ENCODE data around the gene OSBPL6.
A peak's percentile ranks its signal among the peaks of the same experiment; 100 is the strongest.

OSBPL6 gene

GRCh38 chr2:178328037-178328436, 133.7 kb downstream of the OSBPL6 start:
- in situ Hi-C loops (cut with HindIII; ENCODE audit: low sequenced_read_pairs), result no loop called here
- no peak for TF ChIP-seq CTCF (IDR thresholded peaks at IDR 0.05; ENCODE audit: low read depth, low read length)
- H3K4me3 ChIP-seq (ENCODE audit: low read depth, low read length), result no peak overlapping the region
- DNase-seq (ENCODE audit: low read depth, low spot score), result peak; percentile 67

- no peak for DNase-seq (ENCODE audit: low read depth, low spot score)
- H3K4me3 ChIP-seq (ENCODE audit: low read depth, low read length), result no peak overlapping the region
- no peak for TF ChIP-seq CTCF (IDR thresholded peaks at IDR 0.05; ENCODE audit: low read depth, low read length)
- in situ Hi-C loops (cut with HindIII; ENCODE audit: low sequenced_read_pairs), result no loop called here
Observed at GRCh38 chr2:178330175-178331017, 136.1 kb downstream of the OSBPL6 start.

- no peak for DNase-seq (ENCODE audit: low read depth, low spot score)
- in situ Hi-C loops (cut with HindIII; ENCODE audit: low sequenced_read_pairs), result no loop called here
- no peak overlapping the region for H3K4me3 ChIP-seq (ENCODE audit: low read depth, low read length)
- TF ChIP-seq CTCF (IDR thresholded peaks at IDR 0.05; ENCODE audit: low read depth, low read length), result no peak
Observed at GRCh38 chr2:178331474-178332432, 137.4 kb downstream of the OSBPL6 start.

GRCh38 chr2:178333851-178334250, 139.5 kb downstream of the OSBPL6 start:
- no peak overlapping the region for H3K4me3 ChIP-seq (ENCODE audit: low read depth, low read length)
- no peak for DNase-seq (ENCODE audit: low read depth, low spot score)
- in situ Hi-C loops (cut with HindIII; ENCODE audit: low sequenced_read_pairs), result no loop called here
- TF ChIP-seq CTCF (IDR thresholded peaks at IDR 0.05; ENCODE audit: low read depth, low read length), result no peak

GRCh38 chr2:178335230-178335629, 140.9 kb downstream of the OSBPL6 start:
- in situ Hi-C loops (cut with HindIII; ENCODE audit: low sequenced_read_pairs), result no loop called here
- TF ChIP-seq CTCF (IDR thresholded peaks at IDR 0.05; ENCODE audit: low read depth, low read length), result no peak
- DNase-seq (ENCODE audit: low read depth, low spot score), result no peak

GRCh38 chr2:178344121-178344520, 149.8 kb downstream of the OSBPL6 start:
- no peak overlapping the region for H3K4me3 ChIP-seq (ENCODE audit: low read depth, low read length)
- DNase-seq (ENCODE audit: low read depth, low spot score), result no peak
- TF ChIP-seq CTCF (IDR thresholded peaks at IDR 0.05; ENCODE audit: low read depth, low read length), result no peak
- in situ Hi-C loops (cut with HindIII; ENCODE audit: low sequenced_read_pairs), result no loop called here

More at GRCh38 chr2:178335230-178335629, 140.9 kb downstream of the OSBPL6 start:
- no peak overlapping the region for H3K4me3 ChIP-seq (ENCODE audit: low read depth, low read length)
